Psoas muscle (tissue), 8 donors: ENCODE measurements around the gene ARL5C. TPM values are rescaled to one million over a fixed set of nuclear protein-coding genes. Genes with fewer than 3 reads are reported as not detected.

Source experiments
- ATAC-seq, 4 donors: fragments of 200-7000 bp; cut with Tn5 transposase; one replicate each; pipeline ENCODE4 v1.9.1; 2020; ENCODE audit warnings: moderate library complexity in 3 of 4, mild to moderate bottlenecking in 2 of 4
- DNase-seq, 2 donors: peaks; one replicate each; pipeline ENCODE4 v3.0.0-alpha.2; 2020
- H3K27ac ChIP-seq: fragments of 200-600 bp; one replicate; pipeline ENCODE4 v1.8.0; 2022
- H3K27me3 ChIP-seq, 3 donors: fragments of 200-600 bp in 1 of 3; one replicate each; pipeline versions ENCODE4 v1.6.1 to v1.8.0; 2013 to 2022; ENCODE audit warnings: low read length in 2 of 3, mild to moderate bottlenecking in 2 of 3, moderate library complexity in 1 of 3; ENCODE audit not compliant: insufficient read depth in 3 of 3
- H3K36me3 ChIP-seq, 2 donors: fragments of 200-600 bp in 1 of 2; one replicate each; pipeline versions ENCODE4 v1.6.1 to v1.8.0; 2013 to 2022; ENCODE audit warnings: low read depth in 1 of 2, mild to moderate bottlenecking in 1 of 2, moderate library complexity in 1 of 2; ENCODE audit not compliant: insufficient read depth in 1 of 2
- H3K4me1 ChIP-seq: fragments of 200-600 bp; one replicate; pipeline ENCODE4 v1.8.0; 2022
- H3K4me3 ChIP-seq: fragments of 200-600 bp; one replicate; pipeline ENCODE4 v1.8.0; 2022; ENCODE audit warnings: mild to moderate bottlenecking
- H3K9me3 ChIP-seq: fragments of 200-600 bp; one replicate; pipeline ENCODE4 v1.8.0; 2022
- WGBS, 3 donors: extraction: QIAGEN DNeasy Blood & Tissue Kit; methylation state at CpG; one replicate each; pipeline versions ENCODE4 v1.1.6 to v1.1.7; 2013; 5-methylcytosine and 5-hydroxymethylcytosine counted together
- intact Hi-C, 2 donors: fragments of 100-400 bp; cut with DNase I; formaldehyde crosslinking; loops; one replicate each; pipeline versions ENCODE4 v1.11.0 to v1.14.2; 2022
- polyA plus RNA-seq, 3 donors: library from polyadenylated mRNA; stranded (reverse); fragments of 200-250 nt; gene quantifications; one replicate each; pipeline ENCODE4 v1.2.3, GENCODE V29; 2013
- total RNA-seq, 4 donors: library from RNA; stranded (reverse); fragmentation: NEBNext Ultra II Directional in 2 of 4; extraction: Animal tissue kit (Norgen Biotek cat#: 25700) in 2 of 4; gene quantifications; one replicate each; pipeline versions ENCODE4 v1.2.1 to v1.2.4, GENCODE V29; 2021 to 2023
- TF ChIP-seq, protein P1 (sequence below): fragments of 200-600 bp; IDR thresholded peaks from one replicate; pipeline ENCODE4 v1.8.0; 2022; ENCODE audit warnings: antibody characterized with exemption
- donor health status: healthy with polysubstance abuse.
- donor health status: DM: no; HTN: no; CAD: no; lungs with moderate emphysema.
- donor health status: Bipolar disorder and iron deficiency.
- donor health status: healthy.
- donor health status: DM: yes; HTN: yes; CAD: no.
- donor health status: DM: no; HTN: no; CAD: no.
- donor health status: DM: no; HTN: no; CAD: no.
- donor health status: DM: yes; HTN: yes; CAD: no.

ARL5C gene
- total and polyA plus RNA-seq, 7 donors: 0.15 to 1.0 (median 0.15) TPM; not detected in 4

GRCh38 chr17:39205112-39205526, 39.2 kb upstream of the ARL5C start:
- intact Hi-C loops: loop anchor here in 1 of 2 donors (5.0 kb wide), 1 partner anchor 37 kb away; no protein-coding TSS in a partner anchor
- Histone ChIP-seq H3K4me1 (peaks cover 37% of the 10 kb centered on the region), H3K36me3 (peaks cover 14 to 46% of the 10 kb centered on the region in 2 donors), H3K27me3 (no peaks in the 10 kb centered on the region), H3K9me3 (no peaks in the 10 kb centered on the region), H3K4me3 (no peak overlapping the region), H3K27ac (no peak overlapping the region)
- WGBS, 3 donors: 74 to 80% (median 77%) methylated on average over 3 of the region's 3 CpGs
- ATAC-seq: no peak
- no peak for DNase-seq
- TF ChIP-seq, protein P1, sequence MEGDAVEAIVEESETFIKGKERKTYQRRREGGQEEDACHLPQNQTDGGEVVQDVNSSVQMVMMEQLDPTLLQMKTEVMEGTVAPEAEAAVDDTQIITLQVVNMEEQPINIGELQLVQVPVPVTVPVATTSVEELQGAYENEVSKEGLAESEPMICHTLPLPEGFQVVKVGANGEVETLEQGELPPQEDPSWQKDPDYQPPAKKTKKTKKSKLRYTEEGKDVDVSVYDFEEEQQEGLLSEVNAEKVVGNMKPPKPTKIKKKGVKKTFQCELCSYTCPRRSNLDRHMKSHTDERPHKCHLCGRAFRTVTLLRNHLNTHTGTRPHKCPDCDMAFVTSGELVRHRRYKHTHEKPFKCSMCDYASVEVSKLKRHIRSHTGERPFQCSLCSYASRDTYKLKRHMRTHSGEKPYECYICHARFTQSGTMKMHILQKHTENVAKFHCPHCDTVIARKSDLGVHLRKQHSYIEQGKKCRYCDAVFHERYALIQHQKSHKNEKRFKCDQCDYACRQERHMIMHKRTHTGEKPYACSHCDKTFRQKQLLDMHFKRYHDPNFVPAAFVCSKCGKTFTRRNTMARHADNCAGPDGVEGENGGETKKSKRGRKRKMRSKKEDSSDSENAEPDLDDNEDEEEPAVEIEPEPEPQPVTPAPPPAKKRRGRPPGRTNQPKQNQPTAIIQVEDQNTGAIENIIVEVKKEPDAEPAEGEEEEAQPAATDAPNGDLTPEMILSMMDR: no peak

GRCh38 chr17:39204245-39204644, 38.3 kb upstream of the ARL5C start:
- no peaks in the 10 kb centered on the region for H3K9me3 ChIP-seq
- ATAC-seq (no peak), DNase-seq (no peak)
- H3K4me1 ChIP-seq: peaks cover 28% of the 10 kb centered on the region
- H3K27ac ChIP-seq: no peak overlapping the region
- WGBS, 3 donors: 79 to 92% (median 84%) methylated on average over 8 of the region's 8 CpGs
- H3K27me3 ChIP-seq: no peaks in the 10 kb centered on the region
- intact Hi-C loops: no loop called here
- TF ChIP-seq, protein P1: no peak
- no peak overlapping the region for H3K4me3 ChIP-seq
- peaks cover 14 to 46% of the 10 kb centered on the region in 2 donors for H3K36me3 ChIP-seq

GRCh38 chr17:39200957-39201510, 35.1 kb upstream of the ARL5C start:
- intact Hi-C loops: no loop called here
- peaks cover 22% of the 10 kb centered on the region for H3K4me1 ChIP-seq
- WGBS, 3 donors: 35 to 37% (median 36%) methylated on average over 11 of the region's 11 CpGs

GRCh38 chr17:39200070-39200879, 34.3 kb upstream of the ARL5C start, which contains the start of gene RPL19:
TSS of gene RPL19 (plus strand) at chr17:39200283. CDS start at chr17:39200345, 62 bp downstream.
- H3K4me3 ChIP-seq: peak within 1 kb of the TSS; percentile 89
- no peaks in the 10 kb centered on the region for H3K9me3 ChIP-seq
- no peaks in the 10 kb centered on the region for H3K27me3 ChIP-seq
- intact Hi-C loops: no loop called here
- ATAC-seq (peak; percentile 42 to 64 (median 54)), DNase-seq (peak; percentile 72 to 89)
- 0% methylated on average over 49 to 52 of the region's 52 CpGs for WGBS, 3 donors
- TF ChIP-seq, protein P1: no peak
- H3K4me1 ChIP-seq: peaks cover 29% of the 10 kb centered on the region
- H3K36me3 ChIP-seq: peaks cover 14 to 45% of the 10 kb centered on the region in 2 donors
- H3K27ac ChIP-seq: peak within 1 kb of the TSS; percentile 97

More at GRCh38 chr17:39200957-39201510, 35.1 kb upstream of the ARL5C start:
- no peaks in the 10 kb centered on the region for H3K9me3 ChIP-seq
- H3K27ac ChIP-seq: peak overlapping the region; percentile 97
- H3K4me3 ChIP-seq: peak overlapping the region; percentile 89
- ATAC-seq: no peak
- H3K27me3 ChIP-seq: no peaks in the 10 kb centered on the region
- peaks cover 14 to 46% of the 10 kb centered on the region in 2 donors for H3K36me3 ChIP-seq
- no peak for DNase-seq
- TF ChIP-seq, protein P1: no peak
